DMS153 (cell line): Measurements from ENCODE around the gene SLIT1.

Source experiments
- DNase-seq: peaks from one replicate; lab custom pipeline; 2025; lab: John Stamatoyannopoulos, UW

Gene SLIT1

DNA sequence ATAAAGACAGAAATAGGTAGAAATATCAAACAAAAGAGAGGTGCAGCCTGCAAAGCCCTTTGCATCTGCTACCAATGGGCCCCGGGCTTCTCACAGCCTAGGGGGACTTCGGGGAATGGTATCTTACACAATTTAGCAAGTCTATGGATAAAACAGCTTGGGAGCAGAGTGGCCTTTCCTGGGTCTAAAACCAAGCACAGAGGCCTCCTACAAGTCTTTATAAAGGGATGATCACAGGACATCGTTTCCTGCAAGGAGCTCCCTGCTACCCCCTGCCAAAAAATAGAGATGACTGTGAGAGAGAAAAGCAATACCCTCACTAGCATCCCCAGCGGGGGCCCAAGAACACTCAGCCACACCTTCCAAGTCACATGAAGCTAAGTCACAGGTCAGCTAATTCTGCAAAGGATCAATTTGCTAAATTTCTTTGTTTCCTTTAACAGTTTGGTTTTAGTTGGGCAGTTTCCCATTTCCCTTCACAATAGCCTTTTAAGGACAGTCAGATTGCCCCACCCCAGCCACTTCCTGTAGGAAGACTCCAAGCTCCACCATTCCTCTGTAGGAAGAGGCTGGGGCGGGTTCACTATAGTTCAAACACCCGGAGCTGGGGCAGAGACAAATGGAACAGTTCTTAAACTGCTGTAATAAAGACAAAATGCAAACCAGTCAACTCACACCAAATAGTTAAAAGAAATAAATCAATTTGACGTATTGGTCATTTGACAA is 105.5 kb downstream of the SLIT1 start:
- no peak for DNase-seq

DNA sequence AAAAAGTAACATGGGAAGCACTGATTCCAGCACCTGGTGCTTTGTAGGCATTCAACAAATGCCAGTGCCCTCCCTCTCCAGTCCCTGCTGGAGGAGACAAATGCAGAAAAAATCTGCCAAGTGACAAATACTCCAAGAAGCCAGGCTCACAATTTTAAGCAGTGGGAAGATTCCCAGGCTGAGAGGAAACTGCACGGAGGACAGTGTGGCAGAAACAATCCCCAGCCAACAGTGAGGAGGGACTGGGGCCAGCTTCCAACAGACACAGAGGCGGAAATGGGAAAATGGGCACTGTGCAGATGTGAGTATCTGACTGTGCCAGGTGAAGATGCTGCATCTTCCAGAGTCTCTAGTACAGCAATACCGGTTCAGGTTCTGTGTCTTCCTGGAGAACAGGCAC is 106.3 kb downstream of the SLIT1 start:
- no peak for DNase-seq

DNA sequence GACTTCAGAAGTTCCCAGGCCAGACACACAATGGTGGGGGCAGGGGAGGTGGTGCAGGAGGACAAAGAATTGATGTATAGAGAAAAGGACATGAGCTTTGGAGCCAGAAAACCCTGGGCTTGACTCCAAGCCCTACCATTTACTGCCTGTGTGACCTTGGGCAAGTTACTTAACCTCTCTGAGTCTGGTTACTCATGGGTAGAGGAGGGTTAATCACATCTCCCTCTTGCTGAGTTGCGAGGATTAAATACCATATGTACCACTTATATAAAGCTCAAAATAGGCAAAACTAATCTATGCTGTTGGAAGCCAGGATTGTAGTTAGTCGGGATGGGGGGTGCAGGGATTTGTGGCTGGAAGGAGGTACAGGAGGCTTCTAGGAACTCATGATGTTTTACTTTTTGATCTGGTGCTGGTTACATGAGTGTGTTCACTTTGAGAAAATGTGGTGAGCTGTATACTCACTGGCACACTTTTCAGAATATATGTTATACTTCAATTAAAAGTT is 106.8 kb downstream of the SLIT1 start:
- no peak for DNase-seq

DNA sequence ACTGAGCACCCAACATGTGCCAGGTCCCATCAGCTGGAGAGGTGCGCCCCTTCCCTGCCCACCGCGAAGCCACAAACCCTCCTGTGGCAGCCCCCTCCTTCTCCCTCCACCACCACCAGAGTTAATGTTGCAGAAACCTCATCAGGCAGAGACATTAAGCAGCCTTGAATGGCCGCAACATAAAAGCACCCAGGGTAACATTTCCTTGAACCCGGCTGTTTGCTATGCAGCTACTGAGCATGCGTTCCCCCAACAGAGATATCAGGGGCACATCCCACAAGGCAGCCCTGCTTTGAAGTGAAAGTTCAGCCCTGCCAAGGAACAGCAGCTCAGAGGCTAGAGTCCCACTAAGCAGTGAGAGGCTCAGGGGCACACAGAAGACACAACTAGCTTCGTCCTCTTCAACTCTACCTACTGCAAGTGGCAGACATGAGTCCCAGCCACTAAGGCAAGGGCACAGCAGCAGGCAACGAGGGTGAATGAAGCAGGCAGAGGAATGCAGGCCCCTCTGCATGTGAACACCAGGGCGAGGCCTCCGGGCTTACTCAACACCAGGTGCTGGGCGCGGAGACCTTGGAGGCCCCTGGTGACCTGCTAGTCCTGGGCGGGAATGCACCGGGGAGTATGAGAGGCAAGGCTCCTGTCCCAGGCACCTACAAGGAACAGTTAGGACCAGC is 107.4 kb downstream of the SLIT1 start:
- no peak for DNase-seq

DNA sequence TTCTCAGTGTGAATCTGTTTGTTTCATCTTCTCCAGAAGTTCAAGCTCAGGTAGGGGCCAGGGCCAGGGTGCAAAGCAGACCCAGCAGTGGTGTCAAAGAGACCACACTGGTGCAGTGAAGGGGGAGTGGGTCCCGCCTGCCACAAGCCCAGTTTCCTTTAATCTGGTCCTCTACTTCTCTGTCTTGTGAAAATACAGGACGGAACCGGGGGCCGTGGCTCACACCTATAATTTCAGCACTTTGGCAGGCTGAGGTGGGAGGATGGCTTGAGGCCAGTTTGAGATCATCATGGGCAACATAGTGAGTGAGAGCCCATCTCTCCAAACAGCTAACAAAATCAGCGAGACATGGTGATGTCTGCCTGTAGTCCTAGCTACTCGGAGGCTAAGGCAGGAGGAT is 109.0 kb downstream of the SLIT1 start:
- DNase-seq, result no peak

DNA sequence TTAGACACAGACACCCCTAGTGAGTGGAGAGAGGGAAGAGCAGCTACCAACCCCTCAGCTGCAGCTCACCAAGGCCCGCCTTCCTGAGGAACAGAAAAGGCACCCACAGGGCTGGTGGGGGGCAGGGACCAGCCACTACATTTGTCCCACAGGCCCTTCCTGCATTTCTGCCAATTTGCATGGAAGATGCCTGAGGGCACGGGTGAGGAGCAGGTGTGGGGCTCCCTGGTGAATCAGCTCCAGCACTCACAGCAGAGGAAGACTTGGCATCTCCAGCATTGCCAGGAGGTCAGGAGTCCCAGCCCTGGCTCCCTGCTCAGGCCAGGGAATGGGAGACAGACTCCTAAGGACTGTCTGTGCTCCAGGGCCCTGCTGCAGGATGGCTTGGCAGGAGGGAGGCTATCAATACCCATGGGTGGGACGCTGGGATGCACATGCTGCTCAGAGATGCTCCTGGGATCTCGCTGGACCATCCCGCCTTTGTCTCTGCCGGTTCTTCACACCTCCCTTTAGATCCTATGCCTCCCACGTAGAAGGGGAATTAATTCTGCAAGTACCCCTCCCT is 109.7 kb downstream of the SLIT1 start:
- no peak for DNase-seq

DNA sequence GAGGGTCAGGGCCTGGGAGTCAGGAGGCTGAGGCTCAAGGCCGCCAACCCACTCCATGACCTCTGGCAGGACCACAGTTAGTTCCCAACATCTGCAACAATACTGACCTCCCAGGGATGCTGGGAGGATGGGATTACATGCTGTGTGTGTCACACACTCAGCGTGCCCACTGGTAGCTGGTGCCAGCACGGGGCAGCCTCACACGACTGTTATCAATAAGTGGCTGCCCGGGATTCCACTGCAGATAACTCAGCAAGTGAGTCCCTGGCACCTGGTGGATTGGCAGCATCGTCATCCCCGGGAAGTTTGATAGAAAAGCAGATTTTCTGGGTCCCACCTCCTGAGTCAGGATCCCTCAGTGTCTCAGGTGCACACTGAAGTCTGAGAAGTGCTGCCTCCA is 110.3 kb downstream of the SLIT1 start:
- no peak for DNase-seq

DNA sequence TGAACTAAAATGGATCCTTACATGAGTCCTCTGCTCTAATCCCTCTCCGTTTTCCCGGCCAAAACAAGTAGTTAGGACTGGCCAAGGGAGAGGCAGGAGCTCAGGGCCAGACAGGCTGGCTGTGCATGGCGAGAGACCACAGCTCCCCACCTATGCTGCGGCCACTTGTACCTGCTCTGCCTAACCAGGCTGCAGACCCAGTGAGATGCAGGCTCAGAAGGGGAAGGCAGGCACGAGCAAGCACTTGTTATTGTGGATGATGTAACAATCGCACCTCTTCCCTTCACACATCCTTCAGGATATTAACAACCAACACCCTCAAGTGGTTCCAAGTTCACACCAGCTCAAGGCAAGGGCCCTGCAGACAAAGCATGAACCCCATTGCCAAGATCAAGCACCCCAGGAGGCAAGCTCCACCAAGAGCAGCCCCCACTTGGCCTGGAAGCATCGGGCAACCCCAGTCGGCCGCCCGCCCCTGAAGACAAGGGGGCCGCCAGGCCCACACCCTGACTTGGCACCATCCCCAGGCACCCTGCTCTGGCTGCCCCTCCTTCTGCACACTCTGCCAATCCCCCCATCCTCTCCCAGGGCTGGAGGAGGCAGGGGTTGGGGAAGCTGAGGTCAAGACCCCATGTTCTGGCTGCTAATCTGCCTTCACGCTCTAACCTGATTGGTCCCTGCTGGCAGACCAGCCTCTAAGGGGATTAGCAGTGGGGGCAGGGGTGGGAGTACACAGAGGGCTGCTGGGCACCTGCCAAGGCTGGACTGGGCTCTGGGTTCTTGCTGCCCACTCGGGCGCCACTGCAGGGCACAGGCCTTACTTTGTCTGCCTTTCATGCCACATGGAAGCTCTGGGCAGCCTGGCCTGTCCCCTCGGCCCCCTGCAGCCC is 111.3 kb downstream of the SLIT1 start:
- no peak for DNase-seq

DNA sequence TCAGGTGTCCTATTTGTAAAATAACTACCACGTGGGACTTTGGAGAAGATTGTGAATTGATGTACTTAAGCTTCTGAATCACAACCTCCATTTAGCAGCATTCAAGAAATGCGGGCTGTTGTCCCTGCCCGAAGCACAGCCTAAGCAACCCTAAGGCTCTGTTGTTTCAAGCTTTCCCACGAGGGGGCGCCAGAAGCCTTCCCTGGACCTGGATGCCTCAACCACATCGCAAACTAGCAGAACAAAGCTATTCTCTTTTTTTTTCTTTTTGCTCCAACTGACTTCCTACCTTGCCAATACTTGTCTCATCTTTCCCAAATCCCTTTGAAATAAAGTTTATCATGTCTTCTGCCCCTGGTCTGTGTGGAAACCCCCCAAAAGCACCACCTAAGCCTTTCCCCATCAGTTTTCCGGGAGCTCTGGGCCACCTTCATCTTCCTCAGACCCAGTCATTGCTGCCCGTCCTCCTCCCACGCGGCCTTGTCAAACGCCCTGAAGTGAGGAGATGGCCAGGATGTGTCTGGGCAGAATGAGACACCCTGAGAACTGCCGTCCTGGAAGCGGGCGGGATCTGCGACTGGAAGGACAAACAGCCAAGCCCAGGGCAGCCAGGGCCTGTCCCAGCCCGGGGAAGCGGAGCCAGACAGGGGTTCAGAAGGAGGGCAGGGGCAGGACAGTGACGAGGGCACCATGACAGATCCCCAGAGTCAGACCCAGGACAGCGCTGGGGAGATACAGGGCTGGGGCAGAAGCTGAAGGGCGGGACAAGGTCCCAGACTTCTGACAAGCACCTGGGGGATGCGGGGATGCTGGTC is 112.7 kb downstream of the SLIT1 start:
- peak; percentile 66 for DNase-seq

DNA sequence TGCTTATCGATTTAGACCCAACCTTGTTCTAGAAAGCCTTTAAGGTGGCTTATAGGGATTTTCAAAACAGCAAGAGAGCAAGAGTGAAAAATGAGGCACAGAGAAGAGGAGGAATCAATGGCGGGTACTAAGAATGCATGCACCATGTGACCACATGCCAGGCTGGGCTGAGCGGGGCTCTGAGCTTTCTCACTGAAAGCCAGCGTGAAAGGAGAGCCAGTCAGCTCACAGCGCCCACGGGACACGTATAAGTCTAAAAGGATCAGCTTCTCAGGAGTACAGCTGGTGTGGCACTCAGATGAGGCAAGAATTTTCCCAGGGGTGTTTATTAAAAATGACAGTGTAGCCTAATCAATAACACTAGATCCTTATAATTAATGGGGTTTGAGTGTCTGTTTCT is 114.3 kb downstream of the SLIT1 start:
- no peak for DNase-seq

DNA sequence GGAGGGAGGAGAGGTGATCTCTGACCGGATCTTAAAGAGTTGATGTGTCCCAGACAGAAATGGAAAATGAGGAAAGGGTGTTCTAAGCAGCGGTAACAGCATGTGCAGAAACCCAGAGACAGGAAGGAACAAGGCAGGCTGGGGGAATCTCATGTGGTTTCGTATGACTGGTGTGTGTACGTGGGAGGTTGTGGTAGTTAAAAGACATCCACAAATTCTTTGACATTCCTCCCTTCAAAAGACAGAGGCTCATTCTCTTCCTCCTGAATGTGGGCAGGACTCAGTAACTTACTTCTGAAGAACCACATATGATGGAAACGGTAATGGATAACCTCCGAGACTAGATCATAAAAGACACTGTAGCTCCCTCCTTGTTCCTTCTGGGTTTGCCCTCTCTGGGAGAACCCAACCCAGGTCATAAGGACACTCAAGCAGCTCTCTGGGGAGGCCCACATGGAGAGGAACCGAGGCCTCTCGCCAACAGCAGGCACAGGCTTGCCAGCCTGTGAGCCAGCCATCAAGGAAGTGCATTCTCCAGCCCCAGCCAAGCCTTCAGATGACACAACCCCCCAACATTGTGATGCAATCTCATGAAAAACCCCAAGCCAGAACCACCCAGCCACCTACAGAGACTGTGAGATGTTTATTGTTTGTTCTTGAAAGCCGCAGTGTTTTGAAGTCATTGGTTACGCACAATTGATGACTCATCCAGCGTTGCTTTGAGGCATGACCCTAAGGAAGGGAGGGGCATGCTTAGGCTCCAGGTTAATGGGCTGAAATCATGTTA is 116.0 kb downstream of the SLIT1 start:
- DNase-seq, result peak; percentile 10

DNA sequence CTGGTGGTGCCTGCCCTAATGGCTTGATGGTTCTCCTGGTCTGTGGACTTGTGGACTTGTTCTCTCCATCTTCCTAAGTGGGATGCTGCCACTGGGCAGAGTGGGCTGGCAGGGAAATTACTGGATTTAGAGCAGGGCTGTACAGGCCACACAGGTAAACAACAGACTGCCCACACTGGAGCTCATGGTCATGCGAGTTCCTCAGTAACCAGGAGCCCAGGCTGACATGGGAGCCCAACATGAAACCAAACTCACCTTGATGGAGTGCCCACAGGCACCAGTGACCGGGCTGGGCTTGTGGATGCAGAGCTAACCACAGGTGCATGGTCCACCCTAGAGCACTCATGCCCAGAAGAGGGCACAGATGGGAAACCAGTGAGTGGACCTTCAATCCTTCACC is 116.7 kb downstream of the SLIT1 start:
- no peak for DNase-seq

DNA sequence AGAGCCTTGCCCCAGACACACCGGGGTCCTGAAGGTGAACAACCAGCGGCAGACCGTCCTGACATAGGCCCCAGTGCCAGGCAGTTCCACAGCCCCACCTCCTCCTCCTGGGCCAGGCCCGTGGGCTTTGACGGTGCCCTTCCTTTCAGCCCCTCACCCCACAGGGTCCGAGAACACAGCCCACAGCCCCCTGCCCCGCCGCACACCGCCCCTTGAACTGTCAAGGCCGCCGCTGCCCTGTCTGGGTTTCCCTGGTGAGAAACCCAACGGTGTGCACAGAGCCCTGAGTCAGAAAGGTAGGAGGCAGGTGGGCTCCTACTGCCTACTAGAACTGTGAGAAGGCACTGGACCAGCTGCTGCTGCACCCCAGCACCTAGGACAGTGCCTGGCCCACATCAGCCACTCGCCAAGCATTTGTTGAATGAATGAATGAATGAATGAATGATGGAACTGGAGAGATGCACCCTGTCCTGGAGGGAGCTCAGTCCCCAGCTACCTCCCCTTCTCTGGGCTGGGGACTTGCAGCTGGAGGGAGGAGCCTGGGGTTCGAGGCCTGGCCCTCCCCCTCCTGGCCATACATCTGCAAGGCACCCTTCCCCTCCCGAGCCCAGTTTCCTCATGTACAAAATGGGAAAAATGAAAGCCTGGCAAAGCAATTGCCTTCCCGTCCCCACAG is 117.9 kb downstream of the SLIT1 start:
- no peak for DNase-seq

DNA sequence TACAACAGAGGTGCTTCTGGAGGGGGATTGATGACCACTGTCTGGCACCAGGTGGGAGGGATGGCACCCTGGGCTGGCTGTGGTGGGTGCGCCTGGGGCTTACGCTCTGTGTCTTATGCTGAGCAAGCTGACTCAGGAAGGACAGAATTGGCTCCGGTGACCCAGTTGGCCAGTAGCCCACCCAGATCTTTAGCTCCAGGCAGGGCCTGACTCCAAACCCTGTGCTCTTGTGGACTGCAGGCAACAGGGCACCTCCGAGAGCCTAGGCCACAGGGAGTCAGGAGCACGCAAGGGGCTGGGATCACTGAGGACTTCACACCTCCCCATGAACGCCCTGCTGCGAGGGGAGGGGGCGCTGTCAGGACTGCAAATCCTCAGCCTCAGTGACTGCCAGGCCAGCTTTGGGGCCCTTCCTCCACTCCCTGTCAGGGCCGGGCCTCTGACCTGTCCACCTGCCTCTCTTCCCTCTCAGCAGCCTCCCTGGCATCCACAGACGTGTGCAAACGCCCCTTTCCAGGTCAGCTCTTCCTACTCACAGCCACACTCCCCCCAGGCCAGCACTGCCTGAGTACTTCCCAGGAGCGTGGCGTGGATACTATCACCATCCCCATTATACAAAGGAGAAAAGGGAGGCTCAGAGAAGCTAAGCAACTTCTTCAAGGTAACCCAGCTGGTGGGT is 118.7 kb downstream of the SLIT1 start:
- DNase-seq, result no peak

DNA sequence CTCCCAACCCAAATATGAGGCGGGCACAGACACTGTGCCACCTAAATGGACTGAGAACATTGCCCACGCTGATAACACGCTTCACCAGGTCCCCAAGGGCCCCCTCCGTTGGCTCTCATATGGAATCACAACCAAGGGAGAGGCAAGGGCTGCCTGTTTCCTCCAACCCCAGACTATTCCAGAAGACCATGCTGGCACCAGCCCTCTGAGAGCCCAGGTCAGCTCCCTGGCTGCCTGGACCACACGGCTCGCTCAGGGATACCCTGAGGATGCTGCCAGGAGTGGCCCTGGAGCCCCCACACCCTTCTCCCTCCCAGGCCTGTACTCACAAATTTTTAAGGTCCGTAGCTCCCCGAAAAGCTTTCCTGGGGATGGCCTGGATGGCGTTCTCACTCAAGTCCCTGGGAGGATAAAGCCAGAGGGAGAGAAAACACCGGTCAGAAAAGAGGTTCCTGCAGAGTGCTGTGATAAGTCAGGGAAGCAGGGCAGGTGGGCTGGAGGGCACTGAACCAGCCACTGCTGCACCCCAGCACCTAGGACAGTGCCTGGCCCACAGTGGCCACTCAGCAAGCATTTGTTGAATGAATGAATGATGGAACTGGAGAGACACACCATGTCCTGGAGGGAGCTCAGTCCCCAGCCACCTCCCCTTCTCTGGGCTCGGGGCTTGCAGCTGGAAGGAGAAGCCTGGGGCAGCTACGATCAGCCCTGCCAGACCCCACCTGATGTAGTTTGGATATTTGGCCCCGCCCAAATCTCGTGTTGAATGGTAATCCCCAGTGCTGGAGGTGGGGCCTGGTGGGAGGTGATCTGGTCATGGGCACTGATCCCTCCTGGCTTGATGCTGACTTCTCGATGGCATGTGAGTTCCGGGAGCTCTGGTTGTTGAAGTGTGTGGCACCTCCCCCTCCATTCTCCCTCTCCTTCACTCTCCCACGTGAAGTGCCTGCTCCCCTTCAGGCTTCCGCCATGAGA is 119.8 kb downstream of the SLIT1 start:
- no peak for DNase-seq

DNA sequence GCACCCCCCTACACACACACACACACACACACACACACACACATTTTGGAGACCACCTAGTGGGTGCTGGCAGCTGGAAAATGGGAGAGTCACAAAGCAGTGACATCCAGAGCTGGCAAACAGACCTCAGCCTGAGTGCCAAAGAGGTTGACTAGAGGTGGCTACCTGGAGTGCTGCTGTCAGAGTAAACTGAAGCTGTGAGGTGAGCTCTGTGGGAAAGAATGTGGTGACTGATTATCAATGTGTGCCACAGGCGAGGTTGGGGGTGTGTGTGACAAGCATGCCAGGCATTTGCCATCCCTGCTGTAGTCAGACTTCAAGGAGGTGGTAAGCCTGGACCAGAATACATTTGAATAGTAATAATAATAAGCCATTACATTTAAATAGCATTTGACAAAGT is 120.6 kb downstream of the SLIT1 start:
- DNase-seq, result no peak

DNA sequence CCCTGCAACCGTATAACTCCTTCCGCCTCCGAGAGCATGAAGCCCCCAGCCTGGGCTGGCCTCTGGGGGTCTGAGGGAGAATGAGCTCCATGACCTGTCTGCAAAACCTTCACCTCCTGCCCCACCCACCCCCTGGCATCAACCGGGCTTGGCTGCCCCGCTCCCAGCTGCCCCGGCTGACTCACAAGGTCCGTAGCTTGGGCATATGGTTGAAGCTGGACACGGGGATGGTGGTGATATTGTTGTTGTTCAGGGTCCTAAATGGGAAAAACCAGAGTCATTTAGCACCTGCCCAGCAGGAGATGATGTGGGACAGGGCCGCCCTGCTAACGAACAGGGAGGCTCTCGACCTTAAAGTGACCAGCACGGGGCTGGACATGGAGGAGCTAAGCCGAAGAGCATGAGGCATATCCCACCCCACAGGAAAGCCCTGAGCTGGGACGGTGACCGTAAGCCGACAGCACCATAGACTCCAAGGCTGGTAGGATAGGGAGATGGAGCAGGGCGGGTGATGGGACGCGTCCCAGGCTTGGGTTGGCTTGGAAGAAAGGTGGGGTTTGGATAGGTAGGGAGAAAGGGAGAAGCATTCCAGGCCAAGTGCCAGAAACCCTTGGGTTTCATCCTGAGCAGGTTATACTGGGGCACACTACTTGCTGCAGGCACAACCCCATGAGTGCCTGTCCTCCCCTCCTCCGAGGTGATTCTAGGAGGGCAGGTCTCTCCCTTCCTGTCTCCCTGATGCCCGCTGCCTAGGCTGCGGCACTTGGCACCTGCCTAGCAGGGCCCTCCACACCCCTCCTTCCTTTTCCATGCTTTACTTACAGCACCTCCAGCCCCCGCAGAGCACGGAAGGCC is 121.5 kb downstream of the SLIT1 start:
- DNase-seq, result no peak
